CD4-positive, alpha-beta memory T cell (primary cell): ENCODE data around the gene ASB4. TPM values are rescaled to one million over a fixed set of nuclear protein-coding genes. Genes with fewer than 3 reads are reported as not detected.

Source experiments
- CTCF ChIA-PET: fragments of 350-600 bp; sonication (Branson Sonifier 250); formaldehyde crosslinking; loops from one replicate; lab custom pipeline; 2021; ENCODE audit warnings: inconsistent platforms; ENCODE audit not compliant: partially characterized antibody; lab: Charles Lee
- POLR2A ChIA-PET: fragments of 350-600 bp; sonication (Branson Sonifier 250); formaldehyde crosslinking; loops from one replicate; lab custom pipeline; 2021; ENCODE audit not compliant: partially characterized antibody; lab: Charles Lee
- DNase-seq, 5 donors: peaks; one replicate each; pipeline versions ENCODE4 v3.0.0 to v3.0.0-alpha.2; 2020 to 2022; ENCODE audit warnings: mixed read lengths in 1 of 5
- H3K27ac ChIP-seq: one replicate; pipeline ENCODE4 v1.7.0; 2013; ENCODE audit warnings: low read depth, low read length
- H3K27me3 ChIP-seq: 2 replicates; pipeline ENCODE4 v1.7.0; 2013; ENCODE audit warnings: mild to moderate bottlenecking, low read length, moderate library complexity; ENCODE audit not compliant: insufficient read depth
- H3K36me3 ChIP-seq: 2 replicates; pipeline ENCODE4 v1.7.0; 2013; ENCODE audit warnings: mild to moderate bottlenecking, low read length, moderate library complexity; ENCODE audit not compliant: insufficient read depth
- H3K4me1 ChIP-seq: 2 replicates; pipeline ENCODE4 v1.7.0; 2013; ENCODE audit warnings: mild to moderate bottlenecking, low read length, moderate library complexity; ENCODE audit not compliant: insufficient read depth
- H3K4me3 ChIP-seq, 2 donors: one replicate each; pipeline ENCODE4 v1.7.0; 2013; ENCODE audit warnings: low read length in 2 of 2, mild to moderate bottlenecking in 1 of 2
- H3K9me3 ChIP-seq, 2 donors: one replicate each; pipeline ENCODE4 v1.7.0; 2013; ENCODE audit warnings: low read length in 2 of 2, control low read depth in 1 of 2; ENCODE audit not compliant: control insufficient read depth in 1 of 2
- H3K27ac Mint-ChIP-seq, 7 donors: one replicate each; pipeline ENCODE4 v1.8.0; 2020 to 2021; ENCODE audit warnings: mixed read lengths in 7 of 7, mild to moderate bottlenecking in 6 of 7, inconsistent platforms in 3 of 7, moderate library complexity in 3 of 7
- H3K27me3 Mint-ChIP-seq, 2 donors: one replicate each; pipeline ENCODE4 v1.8.0; 2020 to 2021; ENCODE audit warnings: mixed read lengths in 2 of 2
- H3K36me3 Mint-ChIP-seq, 2 donors: one replicate each; pipeline ENCODE4 v1.8.0; 2020 to 2021; ENCODE audit warnings: mixed read lengths in 2 of 2, inconsistent platforms in 1 of 2, mild to moderate bottlenecking in 1 of 2
- H3K4me1 Mint-ChIP-seq, 4 donors: one replicate each; pipeline ENCODE4 v1.8.0; 2020 to 2021; ENCODE audit warnings: mixed read lengths in 4 of 4, mild to moderate bottlenecking in 1 of 4
- H3K4me3 Mint-ChIP-seq, 8 donors: one replicate each; pipeline ENCODE4 v1.8.0; 2020 to 2021; ENCODE audit warnings: mixed read lengths in 8 of 8, mild to moderate bottlenecking in 7 of 8, moderate library complexity in 6 of 8, inconsistent platforms in 3 of 8
- H3K9me3 Mint-ChIP-seq, 8 donors: one replicate each; pipeline ENCODE4 v1.8.0; 2020 to 2021; ENCODE audit warnings: mixed read lengths in 8 of 8, mild to moderate bottlenecking in 5 of 8, inconsistent platforms in 3 of 8, moderate library complexity in 1 of 8
- intact Hi-C: fragments of 100-400 bp; cut with micrococcal nuclease; formaldehyde crosslinking; loops from one replicate; pipeline ENCODE4 v1.15.1; 2023
- polyA plus RNA-seq, 2 donors: library from polyadenylated mRNA; unstranded; fragments of 300-500 nt; fragmentation: Illumina TruSeq; gene quantifications; one replicate each; pipeline ENCODE4 v1.2.3, GENCODE V29; 2021
- total RNA-seq, 2 experiments: library from RNA; stranded (reverse); gene quantifications; one replicate each; pipeline ENCODE4 v1.2.3, GENCODE V29; 2021

The ASB4 gene
- total and polyA plus RNA-seq, 4 experiments from 2014 or later, result not detected

DNA sequence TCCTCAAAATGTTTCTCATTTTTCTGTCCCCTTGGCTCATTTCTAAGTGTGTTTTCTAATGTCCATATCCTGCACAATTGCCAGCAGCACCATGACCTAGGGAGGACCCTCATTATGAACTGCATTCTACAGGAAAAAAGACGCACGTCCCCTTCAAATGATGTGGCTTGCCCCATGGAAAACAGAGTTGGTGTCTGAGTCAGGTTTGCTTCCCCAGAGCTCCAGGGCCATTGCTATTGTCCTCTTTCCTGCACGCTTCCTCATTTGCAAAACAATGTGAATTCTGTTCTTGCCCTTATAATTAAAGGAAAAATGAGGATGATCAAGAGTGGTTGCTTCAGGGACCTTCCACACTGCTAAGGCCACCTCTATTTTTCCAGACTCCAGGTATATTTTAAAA, 14.7 kb upstream of the ASB4 start:
- Mint-ChIP-seq H3K4me1 (peaks cover 6 to 10% (median 7%) of the 10 kb centered on the region in 4 donors), H3K36me3 (no peaks in the 10 kb centered on the region), H3K4me3 (no peak overlapping the region), H3K27me3 (no peaks in the 10 kb centered on the region), H3K27ac (no peak overlapping the region), H3K9me3 (no peaks in the 10 kb centered on the region)
- H3K4me1 ChIP-seq, result no peaks in the 10 kb centered on the region
- no peak overlapping the region for H3K27ac ChIP-seq
- no peaks in the 10 kb centered on the region for H3K36me3 ChIP-seq
- DNase-seq, result no peak
- no peak overlapping the region for H3K4me3 ChIP-seq
- ChIA-PET POLR2A (no interaction called here), CTCF (no interaction called here)
- intact Hi-C loops, result no loop called here
- H3K27me3 ChIP-seq, result no peaks in the 10 kb centered on the region
- H3K9me3 ChIP-seq, result no peaks in the 10 kb centered on the region

DNA sequence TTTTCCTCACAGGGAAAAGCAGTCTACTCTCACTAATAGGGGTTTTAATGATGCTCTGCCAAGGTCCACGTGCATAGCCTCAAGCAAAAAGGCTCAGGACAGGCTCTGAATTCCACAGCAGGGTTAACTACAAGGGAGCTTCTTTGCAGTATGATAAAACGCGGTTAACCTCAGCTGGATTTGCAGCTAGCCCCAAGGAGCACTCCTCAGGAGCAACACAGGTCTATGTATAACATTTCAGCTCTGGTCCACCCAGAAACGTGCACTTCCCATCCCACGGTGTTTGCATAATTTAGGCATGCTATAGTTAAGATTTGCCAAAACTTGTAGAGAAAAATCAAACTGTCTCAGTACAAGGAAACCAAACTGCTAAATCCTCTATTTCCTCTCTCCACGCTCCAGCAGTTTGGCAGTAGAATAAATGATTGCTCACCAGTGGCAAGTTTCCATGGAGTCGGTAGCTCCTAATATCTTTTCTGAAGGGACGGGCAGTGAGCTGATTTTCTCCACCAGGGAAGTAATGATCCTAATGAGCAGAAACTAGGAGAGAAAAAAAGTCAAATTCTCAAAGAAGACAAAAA, 13.1 kb upstream of the ASB4 start:
- Mint-ChIP-seq H3K27me3 (no peaks in the 10 kb centered on the region), H3K27ac (no peak overlapping the region), H3K4me3 (no peak overlapping the region), H3K36me3 (no peaks in the 10 kb centered on the region), H3K9me3 (no peaks in the 10 kb centered on the region), H3K4me1 (peaks cover 6 to 10% (median 7%) of the 10 kb centered on the region in 4 donors)
- Histone ChIP-seq H3K27ac (no peak overlapping the region), H3K27me3 (no peaks in the 10 kb centered on the region), H3K4me1 (no peaks in the 10 kb centered on the region), H3K36me3 (no peaks in the 10 kb centered on the region), H3K9me3 (no peaks in the 10 kb centered on the region), H3K4me3 (no peak overlapping the region)
- DNase-seq, result no peak
- CTCF ChIA-PET, result interaction anchor here (1.3 to 1.4 kb wide), 2 partner anchors 10 to 18 kb away, joined by 3 to 5 read pairs; no protein-coding TSS in a partner anchor
- POLR2A ChIA-PET, result no interaction called here
- intact Hi-C loops, result no loop called here

DNA sequence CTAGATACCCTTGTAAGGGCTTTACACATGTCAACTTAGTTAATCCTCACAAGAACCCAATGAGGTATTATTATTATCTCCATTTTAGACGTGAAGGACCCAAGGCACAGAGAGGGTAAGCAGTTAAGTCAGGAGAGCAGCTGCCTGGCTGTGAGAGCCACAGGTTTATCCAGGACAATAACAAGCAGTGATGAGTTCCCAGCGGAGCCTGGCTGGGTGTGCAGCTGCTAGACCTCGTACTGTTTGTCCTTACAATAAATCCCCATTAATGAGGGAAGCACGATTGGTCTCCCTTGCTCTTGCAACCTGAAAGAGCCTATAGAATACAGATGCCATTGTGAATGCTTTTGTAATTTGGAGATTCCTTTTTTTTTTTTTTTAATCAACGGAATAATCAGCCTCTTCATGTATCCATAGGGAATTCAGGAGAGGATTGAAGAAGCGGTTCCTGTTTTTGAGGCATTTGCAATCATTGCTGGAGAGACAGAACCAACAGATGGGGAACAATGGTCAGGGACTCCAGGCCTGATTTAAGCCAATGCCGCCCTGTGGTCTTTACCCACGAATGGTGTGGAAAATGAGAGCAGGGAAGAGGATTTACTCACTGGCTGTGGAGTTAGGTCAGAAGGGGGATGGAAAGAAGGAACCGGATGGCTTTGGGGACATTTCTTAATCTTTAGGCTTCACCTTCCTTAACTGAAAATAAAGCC, 12.3 kb upstream of the ASB4 start:
- Histone ChIP-seq H3K36me3 (no peaks in the 10 kb centered on the region), H3K9me3 (no peaks in the 10 kb centered on the region), H3K4me3 (no peak overlapping the region), H3K27ac (no peak overlapping the region), H3K27me3 (no peaks in the 10 kb centered on the region), H3K4me1 (no peaks in the 10 kb centered on the region)
- peaks cover 6 to 10% (median 7%) of the 10 kb centered on the region in 4 donors for H3K4me1 Mint-ChIP-seq
- no peak for DNase-seq
- no peaks in the 10 kb centered on the region for H3K27me3 Mint-ChIP-seq
- intact Hi-C loops, result no loop called here
- ChIA-PET POLR2A (no interaction called here), CTCF (interaction anchor here (1.3 to 1.4 kb wide), 2 partner anchors 9 to 17 kb away, joined by 3 to 5 read pairs; no protein-coding TSS in a partner anchor)
- H3K36me3 Mint-ChIP-seq, result no peaks in the 10 kb centered on the region
- H3K4me3 Mint-ChIP-seq, result no peak overlapping the region
- H3K27ac Mint-ChIP-seq, result no peak overlapping the region
- H3K9me3 Mint-ChIP-seq, result no peaks in the 10 kb centered on the region

DNA sequence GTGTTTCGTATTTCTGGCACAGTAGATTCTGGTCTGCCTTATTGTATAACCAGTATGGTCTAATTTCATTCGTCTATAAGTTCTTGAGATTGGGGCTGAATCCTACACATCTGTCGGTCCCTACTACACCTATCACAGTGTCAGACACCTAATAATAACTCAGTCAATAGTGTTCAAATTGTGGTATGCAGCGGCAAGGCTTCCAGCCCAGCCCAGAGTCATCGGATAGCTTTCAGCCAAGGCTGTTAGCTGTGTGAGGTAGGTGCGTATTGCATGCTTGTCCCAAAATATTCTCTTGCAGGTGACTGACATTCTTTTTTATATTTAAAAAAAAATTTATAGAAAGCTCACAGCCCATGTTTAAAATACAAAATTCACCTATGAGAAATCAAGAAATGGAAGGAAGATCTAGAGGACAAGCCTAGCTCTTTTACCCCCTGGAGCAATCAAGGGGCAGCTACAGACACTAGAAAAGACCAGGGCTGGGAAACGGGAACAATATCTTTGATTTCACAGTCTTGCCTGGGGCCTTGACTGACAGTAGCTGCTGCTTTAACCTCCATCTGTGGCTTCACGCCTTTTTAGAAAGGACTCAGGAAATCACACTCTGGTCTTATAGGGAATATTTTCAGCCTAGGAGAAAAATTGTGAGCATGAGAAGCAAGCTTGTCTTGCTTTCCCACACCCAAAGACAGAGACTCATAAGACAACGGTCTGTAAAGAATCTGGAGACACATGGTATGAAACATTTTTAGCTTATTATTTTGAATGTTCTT, 9.5 kb upstream of the ASB4 start:
- H3K36me3 ChIP-seq, result no peaks in the 10 kb centered on the region
- no peaks in the 10 kb centered on the region for H3K27me3 Mint-ChIP-seq
- no peaks in the 10 kb centered on the region for H3K36me3 Mint-ChIP-seq
- H3K27ac ChIP-seq, result no peak overlapping the region
- H3K27ac Mint-ChIP-seq, result peak overlapping the region in 1 of 7 donors; percentile 42
- no peaks in the 10 kb centered on the region for H3K9me3 Mint-ChIP-seq
- H3K27me3 ChIP-seq, result no peaks in the 10 kb centered on the region
- no peak overlapping the region for H3K4me3 Mint-ChIP-seq
- peaks cover 0 to 1% (median 0%) of the 10 kb centered on the region in 4 donors for H3K4me1 Mint-ChIP-seq
- POLR2A ChIA-PET, result no interaction called here
- H3K9me3 ChIP-seq, result no peaks in the 10 kb centered on the region
- DNase-seq, result no peak
- intact Hi-C loops, result loop anchor here (2.0 kb wide), 2 partner anchors 79 to 1389 kb away; partner anchors contain the start of gene PON3
- CTCF ChIA-PET, result interaction anchor here (0.7 to 5.9 kb wide), 20 partner anchors 10 to 1037 kb away, joined by 3 to 95 read pairs (median 4); partner anchors contain the start of genes ASB4 and PON3
- H3K4me3 ChIP-seq, result no peak overlapping the region
- no peaks in the 10 kb centered on the region for H3K4me1 ChIP-seq

DNA sequence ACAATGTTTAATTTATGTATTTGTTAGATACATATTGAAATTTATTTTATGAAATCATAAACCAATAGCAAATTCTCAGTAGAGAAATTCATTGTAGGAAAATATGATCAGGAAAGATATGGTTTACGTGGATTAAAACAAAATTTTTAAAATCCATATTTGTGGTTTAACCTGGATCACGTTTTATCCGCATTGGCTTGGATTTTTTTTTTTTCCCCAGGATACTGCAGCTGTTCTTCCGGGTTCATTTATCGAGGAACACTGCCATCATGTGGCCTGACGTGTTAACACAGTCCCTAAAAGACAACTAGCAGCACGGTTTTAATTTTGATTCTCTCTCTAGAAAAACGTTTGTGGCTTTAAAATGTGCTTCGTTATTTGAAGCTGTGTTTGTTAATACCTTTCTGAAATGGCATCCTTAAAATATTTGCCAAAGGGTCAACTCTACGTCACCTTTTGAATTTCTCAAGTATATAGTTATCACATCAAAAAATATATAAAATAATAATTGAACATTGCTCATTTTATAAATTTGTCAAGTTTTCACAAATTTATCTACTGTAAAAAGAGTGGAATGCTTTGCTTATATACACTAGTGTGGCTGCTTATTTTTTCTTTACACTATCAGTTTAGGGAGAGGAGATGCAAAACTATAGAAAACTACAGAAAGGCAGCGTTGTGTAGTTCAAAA, 8.7 kb upstream of the ASB4 start:
- H3K4me1 ChIP-seq, result no peaks in the 10 kb centered on the region
- H3K36me3 ChIP-seq, result no peaks in the 10 kb centered on the region
- no peaks in the 10 kb centered on the region for H3K27me3 ChIP-seq
- CTCF ChIA-PET, result interaction anchor here (0.7 to 5.9 kb wide), 22 partner anchors 9 to 1037 kb away, joined by 3 to 95 read pairs (median 4); partner anchors contain the start of genes ASB4 and PON3
- no peak overlapping the region for H3K4me3 ChIP-seq
- POLR2A ChIA-PET, result no interaction called here
- Mint-ChIP-seq H3K27me3 (no peaks in the 10 kb centered on the region), H3K27ac (no peak overlapping the region), H3K4me1 (no peaks in the 10 kb centered on the region), H3K9me3 (no peaks in the 10 kb centered on the region), H3K4me3 (no peak overlapping the region), H3K36me3 (no peaks in the 10 kb centered on the region)
- H3K27ac ChIP-seq, result no peak overlapping the region
- H3K9me3 ChIP-seq, result no peaks in the 10 kb centered on the region
- intact Hi-C loops, result loop anchor here (2.0 kb wide), 2 partner anchors 80 to 1390 kb away; partner anchors contain the start of gene PON3
- DNase-seq, result peak; percentile 45 to 51 (median 48)

DNA sequence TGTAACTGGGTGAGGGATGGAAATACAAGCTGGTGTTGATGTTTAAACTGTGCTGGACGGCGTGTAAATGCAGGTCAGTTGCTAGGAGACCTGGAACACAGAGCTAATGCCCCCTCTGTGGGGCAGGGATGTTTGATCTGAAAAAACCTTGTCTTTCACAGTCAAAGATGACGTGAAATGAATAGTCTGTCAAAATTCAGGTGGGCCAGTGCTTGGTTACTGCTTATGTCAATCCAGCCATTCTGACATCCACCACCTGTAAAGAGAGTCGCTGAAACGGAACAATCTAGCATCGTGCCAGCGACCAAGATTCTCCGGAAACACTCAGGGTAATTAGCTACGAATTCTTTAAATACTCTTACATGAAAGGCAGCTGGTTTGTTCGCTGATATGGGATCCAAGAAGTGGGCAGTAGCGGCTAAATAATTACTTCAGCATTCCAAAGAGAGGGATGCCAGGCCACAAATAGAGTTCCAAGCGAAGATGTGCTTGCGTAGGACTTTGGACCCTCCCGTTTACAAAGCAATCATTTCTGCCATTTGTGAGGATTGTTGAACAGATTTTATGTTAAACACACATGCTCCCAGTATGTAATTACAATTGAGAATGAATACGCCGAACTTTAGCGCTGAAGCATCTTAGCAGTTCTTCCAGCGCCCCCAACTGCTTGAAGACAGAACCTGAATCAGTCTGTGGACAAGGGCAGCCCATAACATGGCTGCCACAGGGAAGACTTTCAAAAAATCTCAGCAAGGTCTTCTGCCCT, 7.3 kb upstream of the ASB4 start:
- Mint-ChIP-seq H3K27me3 (peaks cover 1 to 4% of the 10 kb centered on the region in 2 donors), H3K36me3 (no peaks in the 10 kb centered on the region), H3K27ac (peak overlapping the region in 1 of 7 donors; percentile 8), H3K9me3 (no peaks in the 10 kb centered on the region), H3K4me1 (no peaks in the 10 kb centered on the region), H3K4me3 (no peak overlapping the region)
- DNase-seq, result no peak
- Histone ChIP-seq H3K27me3 (no peaks in the 10 kb centered on the region), H3K4me1 (no peaks in the 10 kb centered on the region), H3K9me3 (no peaks in the 10 kb centered on the region), H3K27ac (no peak overlapping the region), H3K4me3 (no peak overlapping the region), H3K36me3 (no peaks in the 10 kb centered on the region)
- ChIA-PET CTCF (interaction anchor here (0.6 to 5.9 kb wide), 7 partner anchors 9 to 1261 kb away, joined by 3 to 95 read pairs (median 3); partner anchors contain the start of gene ASB4), POLR2A (no interaction called here)
- intact Hi-C loops, result no loop called here
